GM19328 (cell line): ENCODE data around the gene ZNF827.
A peak's percentile ranks its signal among the peaks of the same experiment; 100 is the strongest.

Experiments
- ATAC-seq: cut with Tn5 transposase; IDR thresholded peaks from one replicate; pipeline ENCODE4 v1.9.1; 2021; ENCODE audit warnings: mild to moderate bottlenecking, moderate library complexity; ENCODE audit not compliant: unreplicated experiment

The ZNF827 gene

DNA sequence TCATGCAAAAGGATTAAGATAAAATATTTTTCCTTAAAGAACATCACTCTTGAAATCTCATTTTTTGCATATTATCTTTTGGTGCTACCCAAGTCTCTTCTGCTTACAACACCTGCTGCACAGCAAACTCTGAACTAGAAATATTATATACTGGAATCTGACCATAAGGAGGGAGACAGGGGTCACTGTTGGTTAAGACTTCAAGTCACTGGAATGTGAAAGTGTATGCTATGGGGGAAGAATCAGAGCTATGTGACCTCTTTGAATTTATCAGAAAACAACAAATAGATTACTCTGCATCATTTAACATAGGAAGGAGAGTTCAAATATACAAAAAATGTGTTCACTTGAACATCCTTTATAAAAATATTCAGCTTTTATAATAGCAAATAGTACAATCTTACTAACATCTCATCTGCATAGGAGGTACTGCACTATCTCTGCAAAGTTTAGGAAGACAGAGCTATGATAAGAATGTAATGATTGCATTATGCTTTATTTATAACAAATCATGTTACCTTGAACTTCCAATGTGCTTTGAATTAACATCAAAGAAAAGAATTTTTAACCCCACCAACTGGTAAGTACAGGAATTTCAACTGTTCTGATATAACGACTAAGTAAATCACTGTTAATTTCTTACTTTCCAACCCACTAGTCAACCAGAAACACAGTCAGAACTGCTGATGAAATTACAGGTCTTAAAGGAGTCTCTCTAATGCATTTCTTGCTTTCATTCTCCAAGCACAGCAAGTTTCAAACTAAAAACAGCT, 69.8 kb downstream of the ZNF827 start:
- ATAC-seq = peak; percentile 48

DNA sequence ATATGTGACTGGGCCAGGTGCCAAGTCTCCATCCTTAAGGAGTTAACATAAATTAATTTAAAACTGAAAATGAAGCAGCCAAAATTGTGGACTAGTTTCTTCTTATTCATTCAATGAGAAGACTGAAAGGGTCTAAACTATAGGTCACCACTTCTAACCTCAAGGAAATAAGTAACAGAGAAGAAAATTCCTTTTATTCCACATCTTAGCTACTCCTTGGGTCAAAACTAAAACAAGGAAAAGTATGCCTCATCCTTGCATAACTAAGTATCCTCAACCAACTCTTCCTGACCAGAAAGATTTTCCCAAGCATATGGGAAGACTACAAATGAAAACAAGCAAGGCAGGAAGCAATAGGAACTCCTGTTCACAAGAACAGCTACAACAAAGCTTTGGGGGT, 71.2 kb downstream of the ZNF827 start:
- ATAC-seq = no peak

DNA sequence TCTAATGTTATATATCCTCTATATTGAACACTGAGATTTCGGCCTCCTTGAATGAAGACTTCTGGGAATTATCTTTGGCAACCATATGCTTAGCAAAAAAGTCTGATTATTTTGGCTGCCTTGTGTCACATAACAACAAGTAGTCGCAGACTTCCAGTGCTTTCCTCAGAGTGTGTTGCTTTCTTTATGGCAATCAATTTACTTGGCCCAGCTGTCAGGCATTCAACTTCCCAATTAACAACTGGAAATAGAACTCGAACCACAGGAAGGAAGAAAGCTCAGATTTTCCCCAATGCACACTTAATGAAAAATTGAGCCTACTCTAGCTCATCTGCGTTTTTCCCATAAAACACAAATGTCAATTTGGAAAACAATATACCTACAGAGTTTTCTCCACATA, 71.6 kb downstream of the ZNF827 start:
- ATAC-seq = no peak

DNA sequence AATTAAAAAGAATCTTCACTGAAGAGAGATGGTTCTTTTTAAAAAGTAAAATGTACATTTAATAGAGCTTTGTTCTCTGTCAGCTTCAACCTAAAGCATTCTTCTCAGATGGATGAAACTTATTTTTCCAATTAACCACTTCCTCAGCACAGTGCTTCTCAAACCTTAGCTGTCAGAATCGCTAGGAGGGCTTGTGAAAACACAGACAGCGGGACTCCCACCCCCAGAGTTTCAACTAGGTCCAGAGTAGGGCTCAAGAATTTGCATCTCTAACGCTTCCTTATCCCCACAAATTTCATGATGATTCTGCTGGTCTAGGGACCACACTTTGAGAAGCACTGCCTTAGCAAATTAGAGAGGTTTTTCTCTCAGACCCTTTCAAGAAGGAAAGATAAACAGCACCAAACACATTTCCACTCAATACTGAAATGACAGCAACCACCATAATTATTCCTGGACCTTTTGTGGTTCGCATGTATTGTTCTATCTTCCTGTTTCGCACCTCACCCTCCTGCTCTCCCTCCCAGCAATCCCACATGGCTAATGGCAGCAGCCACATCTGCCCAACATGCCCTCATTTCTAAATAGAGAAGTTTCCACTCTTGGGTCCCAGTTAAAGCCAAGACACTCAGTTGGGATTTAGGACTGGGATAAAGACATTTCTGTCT, 73.2 kb downstream of the ZNF827 start:
- peak; percentile 39 for ATAC-seq

DNA sequence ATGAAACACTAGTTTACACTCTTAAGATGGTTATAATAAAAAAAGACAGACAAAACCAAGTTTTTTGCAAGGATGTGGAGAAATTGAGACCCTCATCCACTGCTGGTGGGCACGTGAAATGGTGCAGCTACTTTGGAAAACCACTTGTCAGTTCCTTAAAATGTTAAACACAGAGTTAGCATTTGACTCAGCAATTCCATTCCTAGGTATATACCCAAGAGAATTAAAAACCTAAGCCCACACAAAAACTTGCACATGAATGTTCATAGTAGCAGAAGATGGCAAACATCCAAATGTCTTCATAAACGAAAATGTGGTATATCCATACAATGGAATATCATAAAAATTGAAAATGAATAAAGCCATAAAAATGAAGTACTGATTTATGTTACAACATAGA, 75.4 kb downstream of the ZNF827 start:
- ATAC-seq = no peak

DNA sequence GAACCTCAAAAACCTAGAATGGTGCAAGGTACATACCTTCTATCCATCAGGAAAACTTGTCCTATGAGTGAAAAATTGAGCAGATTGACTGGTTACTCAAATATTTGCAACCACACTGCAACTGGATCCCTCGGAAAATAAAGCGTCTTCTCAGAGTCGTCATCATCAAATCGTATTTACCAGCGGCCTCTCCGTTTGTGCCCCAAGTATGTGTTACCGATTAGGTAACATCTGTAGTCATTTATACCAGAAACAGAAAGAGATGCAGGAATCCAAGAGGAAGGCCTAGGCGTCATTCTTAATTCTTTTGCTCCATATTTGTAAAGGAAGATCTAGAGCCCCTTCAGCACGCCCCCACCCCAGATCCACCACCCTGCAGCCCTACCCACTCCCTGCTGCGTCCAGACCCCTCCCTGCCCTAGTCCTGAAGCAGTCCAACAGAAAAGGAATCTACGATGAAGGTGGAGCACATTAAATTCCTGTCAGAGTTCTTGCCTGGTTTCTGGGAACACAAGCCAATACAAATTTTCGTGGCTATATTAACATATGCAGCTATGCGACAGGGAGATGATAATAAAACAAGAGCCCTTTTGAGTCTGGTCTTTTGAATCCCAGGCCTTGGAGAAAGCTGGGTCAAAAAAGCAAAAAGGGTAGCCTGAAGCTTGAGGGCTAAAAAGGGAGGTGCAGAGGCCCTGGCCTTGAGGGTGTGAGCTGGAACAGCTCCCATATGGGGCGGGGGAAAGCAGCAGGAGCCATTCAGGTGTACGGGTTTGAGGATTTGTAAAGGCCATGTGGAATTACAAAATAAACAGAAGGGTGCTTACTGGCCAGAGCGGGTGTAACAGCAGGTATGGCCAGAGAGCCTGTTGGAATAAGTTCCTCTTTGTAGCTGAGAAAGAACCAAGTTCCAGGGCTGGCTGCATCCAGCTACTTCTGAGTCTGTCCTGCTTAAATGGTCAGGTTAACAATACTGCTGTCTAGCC, 77.0 kb downstream of the ZNF827 start:
- no peak for ATAC-seq

DNA sequence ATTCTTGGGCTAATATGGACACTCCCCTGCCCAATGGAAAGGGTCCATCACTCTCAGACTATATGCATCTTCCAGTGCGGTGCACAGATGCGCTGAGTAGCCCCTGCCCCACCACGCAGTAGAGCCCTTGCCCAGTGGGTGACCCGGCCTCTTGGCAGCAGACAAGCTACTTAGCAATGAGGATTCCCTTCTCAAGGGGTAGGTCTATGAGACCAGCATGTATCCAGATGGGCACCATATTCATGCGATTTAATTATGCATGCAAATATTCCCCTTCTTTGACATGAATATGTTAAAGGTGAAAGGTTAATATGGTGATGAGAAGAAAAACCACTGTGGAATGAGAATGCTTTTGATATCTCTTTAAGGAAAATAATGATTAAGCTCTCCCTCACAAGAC, 77.7 kb downstream of the ZNF827 start:
- ATAC-seq = no peak

DNA sequence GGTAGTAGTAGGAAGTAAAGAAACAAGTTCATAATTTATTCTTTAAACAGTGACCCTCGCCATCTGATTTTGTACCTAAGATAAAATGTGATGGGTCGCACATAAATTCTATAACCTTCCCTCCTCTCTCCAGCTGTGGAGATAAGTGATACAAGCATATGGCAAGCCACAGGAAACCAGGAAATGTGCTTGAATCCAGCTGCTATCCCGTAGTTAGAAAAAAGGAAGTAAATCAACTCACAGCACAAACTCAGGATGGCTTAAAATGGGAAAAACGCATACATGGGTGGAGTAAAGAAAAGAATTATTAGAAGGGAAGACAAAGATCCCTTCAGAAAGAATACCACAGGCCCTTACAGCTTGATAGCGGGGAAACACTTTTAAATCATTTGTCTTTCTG, 78.2 kb downstream of the ZNF827 start:
- no peak for ATAC-seq

DNA sequence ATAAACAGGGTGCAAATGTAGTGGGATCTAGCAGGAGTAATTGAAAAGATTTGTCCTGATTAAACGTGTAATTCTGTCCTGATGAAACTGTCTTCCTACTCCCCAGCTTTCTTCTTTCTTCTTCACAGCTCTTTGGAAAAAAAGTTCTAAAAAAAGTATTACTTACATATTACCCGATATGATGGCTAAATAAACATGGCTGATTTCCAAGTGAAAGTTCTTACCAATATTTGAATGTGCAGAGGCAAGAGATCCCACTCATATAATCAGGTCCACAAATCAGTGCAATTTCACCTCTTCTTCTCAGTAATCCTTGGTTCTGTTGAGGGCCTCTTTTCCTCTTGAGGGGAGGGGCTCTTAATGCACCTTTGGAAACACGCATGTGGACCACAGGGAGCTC, 78.7 kb downstream of the ZNF827 start:
- no peak for ATAC-seq

DNA sequence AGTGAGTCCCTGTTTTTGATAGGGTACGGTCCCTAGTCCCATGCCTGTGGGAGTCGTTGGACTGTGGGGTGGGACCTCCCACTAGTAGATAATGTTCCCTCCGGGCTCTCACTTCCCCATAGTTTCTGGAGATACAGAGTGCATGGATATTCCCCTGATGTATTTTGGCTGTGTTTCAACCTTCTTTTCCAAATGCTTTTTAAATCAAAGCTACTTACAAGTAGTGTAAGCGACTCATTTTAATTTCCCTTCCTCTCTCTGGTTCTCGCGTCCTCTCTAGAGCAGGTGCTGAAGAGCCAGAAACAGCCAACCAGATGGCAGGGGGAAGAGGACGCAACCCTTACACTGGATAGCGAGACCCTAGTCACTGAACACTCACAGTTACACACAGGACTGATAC, 79.2 kb downstream of the ZNF827 start:
- ATAC-seq = no peak

DNA sequence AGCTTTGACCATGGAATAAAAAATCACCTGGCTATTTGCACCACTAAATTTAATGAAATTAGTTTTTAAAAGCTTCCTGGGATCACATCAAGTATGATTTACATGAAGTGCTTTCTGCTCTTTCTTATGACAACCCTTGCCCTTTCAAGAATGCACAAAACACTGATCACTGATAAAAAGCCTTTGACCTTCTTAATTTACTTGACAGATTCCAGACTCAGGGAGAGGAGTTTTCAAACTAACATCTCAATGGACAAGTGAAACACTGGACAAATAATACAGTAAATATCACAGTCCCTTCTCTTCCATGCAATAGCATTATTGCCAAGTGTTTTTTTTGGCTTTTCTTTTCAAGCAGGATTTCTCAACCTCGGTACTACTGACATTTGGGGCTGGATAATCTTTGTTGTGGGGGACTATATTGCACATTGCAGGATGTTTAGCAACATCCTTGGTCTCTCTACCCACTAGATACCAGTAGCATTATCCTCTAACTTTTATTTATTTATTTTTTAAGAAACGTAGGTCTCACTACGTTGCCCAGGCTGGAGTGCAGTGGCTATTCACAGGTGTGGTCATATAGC, 86.3 kb downstream of the ZNF827 start:
- no peak for ATAC-seq

DNA sequence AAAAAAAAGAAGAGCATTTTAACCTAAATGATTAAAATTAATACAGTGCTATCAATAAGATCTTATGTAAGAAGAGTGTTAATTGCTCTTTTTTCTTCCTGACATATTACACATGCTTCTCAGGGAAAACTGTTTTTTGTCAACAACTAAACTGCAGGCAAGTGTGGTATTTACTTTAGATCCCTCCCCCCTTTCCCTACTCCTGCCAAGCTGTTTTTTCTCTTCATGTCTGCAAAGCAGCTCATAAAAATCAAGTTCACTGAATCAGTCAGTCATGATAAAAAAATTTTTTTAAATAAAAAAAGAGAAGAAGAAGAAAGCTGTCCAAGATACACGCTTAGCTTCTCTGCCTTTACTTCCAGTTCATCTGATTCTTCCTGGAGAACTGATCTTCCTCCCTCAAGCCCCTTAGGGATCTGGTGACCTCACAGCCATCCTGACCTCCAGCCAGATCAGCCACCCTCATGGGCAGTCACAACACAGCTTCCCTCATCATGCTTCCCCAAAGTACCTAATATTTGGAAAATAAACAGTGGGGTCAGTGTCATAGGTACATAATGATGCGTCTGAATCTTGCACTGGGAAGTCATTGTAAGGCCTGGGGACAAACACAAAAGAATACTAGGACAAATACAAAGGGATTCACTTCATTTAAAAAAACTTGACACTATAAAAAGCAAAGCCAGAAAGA, 87.0 kb downstream of the ZNF827 start:
- ATAC-seq = no peak

DNA sequence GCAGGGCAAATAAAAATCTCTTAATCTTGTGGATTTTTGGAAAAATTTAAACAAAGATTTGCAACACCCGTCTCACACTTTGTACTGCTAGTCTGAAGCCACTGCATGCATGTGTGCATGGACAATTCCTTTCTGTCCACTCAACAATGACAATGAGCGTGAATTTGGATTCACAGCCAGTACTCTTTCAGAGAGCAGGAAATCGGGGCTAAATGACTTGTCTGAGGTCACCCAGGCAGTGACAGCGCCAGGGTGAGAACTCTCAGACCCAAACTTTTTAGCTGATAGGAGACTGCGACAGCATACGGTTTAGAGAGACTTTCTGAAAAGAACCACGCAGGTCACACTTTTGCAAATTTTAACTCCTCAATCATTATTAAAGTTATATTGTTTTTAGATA, 90.9 kb downstream of the ZNF827 start:
- ATAC-seq = no peak

DNA sequence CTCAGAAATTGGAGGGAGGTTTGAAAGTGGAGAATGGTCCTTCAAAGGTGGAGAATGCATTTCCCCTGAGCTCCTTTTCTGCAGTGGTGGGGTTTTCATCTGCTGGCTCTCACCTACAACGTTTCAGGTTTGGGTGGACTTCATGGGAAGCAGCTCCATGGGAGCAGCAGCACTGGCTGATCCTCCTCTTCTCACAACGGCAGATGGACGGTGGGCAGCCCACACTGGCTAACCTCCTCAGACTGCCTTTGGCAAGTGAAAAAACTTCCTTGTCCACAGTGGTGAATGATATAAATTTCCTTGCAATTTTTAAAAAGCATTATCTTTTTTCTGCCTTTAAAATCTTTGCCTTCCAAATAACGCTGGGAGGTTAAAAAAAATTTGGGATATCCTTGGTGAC, 93.5 kb downstream of the ZNF827 start:
- no peak for ATAC-seq

DNA sequence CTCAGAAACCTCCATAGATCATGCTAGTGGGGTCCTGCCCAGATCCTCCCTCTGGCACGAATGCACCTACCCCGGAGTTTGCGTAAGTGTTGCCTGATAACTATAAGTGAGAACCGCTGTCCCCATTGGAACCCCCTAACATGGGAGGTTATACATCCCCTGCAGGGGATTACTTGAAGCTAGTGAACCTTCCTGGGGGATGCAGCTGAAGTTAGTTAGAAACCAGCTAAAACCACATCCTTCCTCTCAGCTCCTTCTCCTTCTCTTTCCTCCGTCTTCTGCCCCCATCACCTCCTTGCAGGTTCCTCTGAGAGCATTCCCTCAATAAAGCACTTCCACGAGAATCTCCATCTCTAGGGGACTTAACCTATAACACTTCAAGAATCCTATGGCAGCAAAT, 95.0 kb downstream of the ZNF827 start:
- no peak for ATAC-seq

DNA sequence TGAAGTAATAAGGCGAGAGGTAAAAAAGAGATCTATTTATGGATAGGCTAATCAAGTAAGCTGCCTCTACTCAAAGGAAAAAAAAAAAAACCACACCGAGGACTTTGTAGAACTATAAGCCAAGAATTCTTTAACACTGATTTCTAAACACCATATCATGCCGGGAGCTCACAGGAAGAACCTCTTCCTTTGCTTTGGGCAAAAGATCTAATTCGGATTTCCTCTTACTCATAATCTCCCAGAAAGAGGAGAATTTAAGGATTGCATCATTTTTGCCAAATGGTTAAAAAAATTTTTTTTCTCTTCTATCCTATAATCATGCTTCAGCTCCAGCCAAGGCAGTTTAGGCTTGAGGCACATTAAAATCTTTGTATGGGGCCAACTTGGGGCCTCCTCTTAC, 95.5 kb downstream of the ZNF827 start:
- no peak for ATAC-seq

DNA sequence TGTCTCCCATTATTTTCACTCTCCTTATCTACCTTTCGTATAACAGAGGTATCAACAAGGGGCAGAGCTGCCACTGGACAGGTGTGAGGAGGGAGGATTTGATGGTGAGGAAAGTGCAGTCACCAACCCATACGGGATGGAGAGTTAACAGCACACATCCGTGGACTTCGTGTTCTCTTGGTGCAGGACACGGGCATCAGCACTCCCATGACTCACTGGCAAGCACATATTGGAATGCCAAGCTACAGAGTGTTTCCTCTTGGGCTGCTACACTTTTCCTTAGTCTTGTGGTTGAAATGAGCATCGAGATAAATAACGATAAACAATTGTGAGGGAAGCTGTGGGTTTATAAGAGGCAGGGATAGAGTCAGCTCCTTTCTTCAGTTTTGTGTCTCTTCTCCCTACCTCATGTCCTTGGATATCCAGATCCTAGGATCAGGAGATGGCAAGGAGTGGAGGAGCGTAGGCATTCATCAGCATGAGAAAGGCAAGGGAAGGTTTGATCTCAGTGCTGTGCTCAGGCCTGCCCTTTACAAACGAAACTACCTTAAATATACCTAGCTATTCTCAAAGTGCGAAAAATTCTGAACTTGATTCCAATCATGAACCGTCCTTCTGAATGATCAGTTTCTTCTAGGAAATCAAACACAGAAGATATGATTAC, 96.3 kb downstream of the ZNF827 start:
- ATAC-seq = no peak

DNA sequence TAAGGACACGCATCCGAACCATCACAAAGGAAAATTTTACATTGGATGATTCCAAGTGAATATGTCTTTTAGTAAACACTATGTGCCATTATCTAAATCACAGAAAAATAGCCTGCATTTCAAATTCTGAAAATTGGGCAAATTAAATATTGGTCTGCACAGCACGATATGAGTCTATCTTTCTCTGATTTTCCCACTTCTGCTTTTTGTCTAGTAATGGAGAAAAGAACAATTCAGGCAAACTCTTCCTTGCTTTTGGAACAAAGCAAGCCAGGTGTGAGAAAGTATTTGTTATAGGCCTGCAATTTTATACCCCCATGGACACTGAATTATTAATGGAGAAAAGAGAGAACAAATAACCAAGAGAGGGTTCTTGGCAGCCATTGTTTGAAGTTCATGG, 97.8 kb downstream of the ZNF827 start:
- no peak for ATAC-seq

DNA sequence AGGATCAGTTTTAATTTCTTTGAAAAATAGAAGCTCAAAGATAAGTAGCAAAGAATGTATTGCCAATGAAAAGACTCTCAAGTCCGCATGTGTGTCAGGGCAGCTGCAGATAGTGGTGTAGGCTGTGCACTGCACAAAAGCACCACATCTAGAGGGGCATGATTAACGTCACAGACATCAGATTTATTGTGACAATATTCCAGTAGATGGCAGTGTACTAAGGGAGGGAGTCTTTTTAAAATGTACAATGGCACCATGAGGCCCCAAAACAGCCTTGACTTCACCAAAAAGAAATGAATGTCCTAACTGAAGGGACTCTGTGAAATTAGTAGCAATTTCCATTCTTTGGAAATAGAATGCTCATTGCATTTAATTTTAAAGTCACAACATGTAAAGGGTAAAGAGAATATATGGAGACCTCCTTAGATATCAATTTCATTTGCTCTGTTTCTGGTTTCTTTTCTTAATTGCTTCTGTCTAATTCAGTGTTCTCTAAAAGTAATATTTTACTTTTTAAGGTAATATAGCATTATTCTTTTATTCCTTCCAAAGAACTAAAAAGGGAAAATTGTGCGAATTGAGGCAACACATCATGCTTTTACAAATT, 98.4 kb downstream of the ZNF827 start:
- peak; percentile 91 for ATAC-seq

DNA sequence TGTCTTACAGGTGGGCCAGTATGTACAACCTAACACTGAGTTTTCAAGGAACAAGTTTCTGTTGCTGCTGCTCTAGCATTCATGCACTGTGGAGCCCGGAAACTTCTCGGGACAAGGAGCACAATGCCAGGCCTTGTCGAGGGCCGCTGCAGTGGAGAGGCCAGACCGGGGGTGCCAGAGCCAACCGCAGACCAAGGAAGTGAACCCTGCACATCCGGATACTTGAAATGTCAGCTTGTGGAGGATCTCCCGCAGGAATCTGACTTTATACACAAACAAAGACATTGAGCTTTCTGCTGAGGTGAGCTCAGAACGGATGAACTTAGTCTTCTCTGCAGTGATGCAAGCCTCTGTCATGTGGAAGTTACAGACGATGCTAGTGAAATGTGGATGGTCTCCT, 99.5 kb downstream of the ZNF827 start:
- no peak for ATAC-seq
